GM12878 (cell line): ENCODE measurements around the gene COL27A1. TPM values are rescaled to one million over a fixed set of nuclear protein-coding genes. Genes with fewer than 3 reads are reported as not detected.

Experiments
- ATAC-seq: fragments of 200-7000 bp; cut with Tn5 transposase; 3 replicates; pipeline ENCODE4 v1.9.1; 2020; ENCODE audit warnings: mild to moderate bottlenecking, moderate library complexity
- BruUV-seq: library from RNA; stranded (reverse); fragments of 400-500 nt; replicated peaks from 2 replicates; lab custom pipeline; 2021; lab: Mats Ljungman, UMichigan
- CTCF ChIA-PET: fragments of 300-600 bp; sonication (Branson Sonifier 250); formaldehyde crosslinking; extraction: SDS; loops from one replicate; lab custom pipeline; 2021; ENCODE audit warnings: inconsistent platforms; lab: Yijun Ruan, JAX
- POLR2A ChIA-PET: fragments of 350-600 bp; formaldehyde crosslinking; extraction: SDS; loops from one replicate; lab custom pipeline; 2021; ENCODE audit warnings: inconsistent platforms; lab: Charles Lee
- RAD21 ChIA-PET: fragments of 300-600 bp; sonication (Branson Sonifier 250); formaldehyde crosslinking; loops from one replicate; lab custom pipeline; 2023; ENCODE audit warnings: antibody characterized with exemption; ENCODE audit not compliant: unreplicated experiment; lab: Charles Lee
- SMC1A ChIA-PET: fragments of 300-600 bp; sonication (Branson Sonifier 250); formaldehyde crosslinking; loops from one replicate; lab custom pipeline; 2023; ENCODE audit not compliant: unreplicated experiment, uncharacterized antibody; lab: Charles Lee
- DNase-seq: peaks from one replicate; pipeline ENCODE4 v3.0.0-alpha.2; 2011; ENCODE audit warnings: low read depth, low spot score
- FAIRE-seq: peaks from 3 replicates; lab custom pipeline; 2011; peaks lifted over from hg19 to GRCh38; lab: Jason Lieb, UNC
- H2AFZ ChIP-seq: 2 replicates; pipeline ENCODE4 v1.6.0; 2011; ENCODE audit warnings: low read depth, low read length, control low read depth; ENCODE audit not compliant: control insufficient read depth
- H3K27ac ChIP-seq: 2 replicates; pipeline ENCODE4 v1.5.1; 2011; ENCODE audit warnings: control low read depth; ENCODE audit not compliant: control insufficient read depth, insufficient read depth
- H3K27me3 ChIP-seq, 2 experiments: replicated peaks in 1 of 2; 2 replicates each; pipeline versions ENCODE4 v1.6.0 to v1.6.1; 2011; ENCODE audit warnings: low read length in 1 of 2; ENCODE audit not compliant: control insufficient read depth in 2 of 2, insufficient read depth in 2 of 2
- H3K36me3 ChIP-seq, 2 experiments: 2 replicates each; pipeline ENCODE4 v1.5.1; 2011; ENCODE audit warnings: low read length in 1 of 2; ENCODE audit not compliant: control insufficient read depth in 2 of 2, insufficient read depth in 2 of 2
- H3K4me1 ChIP-seq: 2 replicates; pipeline ENCODE4 v1.6.1; 2011; ENCODE audit warnings: mild to moderate bottlenecking, low read length, moderate library complexity, mixed read lengths; ENCODE audit not compliant: control insufficient read depth, insufficient read depth
- H3K4me2 ChIP-seq: 2 replicates; pipeline ENCODE4 v1.6.0; 2011; ENCODE audit warnings: control low read depth; ENCODE audit not compliant: control insufficient read depth, insufficient read depth
- H3K4me3 ChIP-seq: fragments of 200-600 bp; sonication (generic); 2 replicates; pipeline ENCODE4 v1.5.1; 2016
- H3K79me2 ChIP-seq: 2 replicates; pipeline ENCODE4 v1.6.0; 2011; ENCODE audit warnings: low read length; ENCODE audit not compliant: control insufficient read depth, insufficient read depth
- H3K9ac ChIP-seq: 2 replicates; pipeline ENCODE4 v1.8.0; 2011; ENCODE audit warnings: low read length, control low read depth, mixed read lengths; ENCODE audit not compliant: control insufficient read depth, insufficient read depth
- H3K9me3 ChIP-seq: replicated peaks from 3 replicates; pipeline ENCODE4 v1.5.1; 2011; ENCODE audit warnings: mild to moderate bottlenecking, low read length; ENCODE audit not compliant: control insufficient read depth, insufficient read depth
- H4K20me1 ChIP-seq: 2 replicates; pipeline ENCODE4 v1.6.0; 2011; ENCODE audit not compliant: control insufficient read depth, insufficient read depth
- NFIC ChIP-seq: IDR thresholded peaks from 2 replicates; pipeline ENCODE4 v1.6.1; 2012; ENCODE audit warnings: low read depth, mild to moderate bottlenecking, inconsistent platforms, low read length, moderate library complexity
- NR2C1 ChIP-seq: fragments of 450-650 bp; IDR thresholded peaks from 2 replicates; pipeline ENCODE4 v1.6.1; 2017; ENCODE audit warnings: antibody characterized with exemption, mild to moderate bottlenecking, moderate library complexity
- SMAD1 ChIP-seq: fragments of 450-650 bp; IDR thresholded peaks from 2 replicates; pipeline ENCODE4 v1.6.1; 2018; ENCODE audit warnings: mild to moderate bottlenecking, low read depth; ENCODE audit not compliant: partially characterized antibody
- SMAD5 ChIP-seq: IDR thresholded peaks from 2 replicates; pipeline ENCODE4 v1.6.1; 2016; ENCODE audit warnings: antibody characterized with exemption, low read depth
- ZBED1 ChIP-seq: IDR thresholded peaks from 2 replicates; pipeline ENCODE4 v1.6.1; 2016; ENCODE audit warnings: borderline replicate concordance
- WGBS: methylation state at CpG from one replicate; pipeline ENCODE4 v1.1.6; 2016; ENCODE audit warnings: low lambda C conversion rate; ENCODE audit not compliant: insufficient replicate concordance, insufficient coverage; ENCODE audit errors: missing lambda C conversion rate; 5-methylcytosine and 5-hydroxymethylcytosine counted together
- in situ Hi-C: fragments of 300-500 bp; cut with MboI; formaldehyde crosslinking; loops from 9 replicates; pipeline ENCODE4 v1.14.3; 2018; ENCODE audit warnings: mixed read lengths
- intact Hi-C: fragments of 100-400 bp; cut with micrococcal nuclease; formaldehyde crosslinking; loops from one replicate; pipeline ENCODE4 v1.14.2; 2022; ENCODE audit not compliant: unreplicated experiment
- polyA plus RNA-seq, 11 experiments: library from polyadenylated mRNA; depleted of rRNA in 4 of 11; unstranded in 6 of 11; stranded (reverse) in 5 of 11; fragments of >200 nt; fragmentation: Nextera tagmentation in 4 of 11; fragmentation: Illumina TruSeq in 1 of 11; extraction: Ambion mirVana in 4 of 11; extraction: Trizol in 1 of 11; gene quantifications; 1 replicate in 1 of 11; 2 replicates in 10 of 11; pipeline versions ENCODE4 v1.2.1 to v1.2.3, GENCODE V29; 2011 to 2016; ENCODE audit warnings: inconsistent platforms in 2 of 11, missing spikeins in 2 of 11, low read depth in 1 of 11
- total RNA-seq, 4 experiments: library from RNA; depleted of rRNA in 3 of 4; stranded (reverse); fragments of >200 nt in 3 of 4; fragmentation: Illumina TruSeq in 1 of 4; extraction: Trizol in 1 of 4; gene quantifications; 2 replicates each; pipeline versions ENCODE4 v1.2.1 to v1.2.3, GENCODE V29; 2013 to 2021
- TF ChIP-seq, protein P1 (sequence below): fragments of 450-650 bp; IDR thresholded peaks from 2 replicates; pipeline ENCODE4 v1.6.1; 2017; ENCODE audit warnings: mild to moderate bottlenecking, low read depth, inconsistent platforms; ENCODE audit not compliant: poor library complexity, severe bottlenecking
- TF ChIP-seq, protein P2 (sequence below), 3 experiments: IDR thresholded peaks in 2 of 3; conservative IDR thresholded peaks in 1 of 3; 2 replicates each; pipeline ENCODE4 v1.5.1; 2011; ENCODE audit warnings: low read depth in 3 of 3, low read length in 3 of 3, mild to moderate bottlenecking in 3 of 3, control low read depth in 2 of 3, moderate library complexity in 2 of 3, inconsistent platforms in 1 of 3, mixed read lengths in 1 of 3; ENCODE audit not compliant: control insufficient read depth in 2 of 3, insufficient read depth in 1 of 3; ENCODE audit errors: extremely low read depth in 1 of 3
- TF ChIP-seq, protein P3 (sequence below): fragments of 450-650 bp; IDR thresholded peaks from 2 replicates; pipeline ENCODE4 v1.6.1; 2017; ENCODE audit warnings: low read depth, mild to moderate bottlenecking, moderate library complexity
- TF ChIP-seq, protein P4 (sequence below): fragments of 450-650 bp; formaldehyde crosslinking; IDR thresholded peaks from 2 replicates; pipeline ENCODE4 v1.4.0; 2020; ENCODE audit warnings: mild to moderate bottlenecking, moderate library complexity

Gene COL27A1
- total and polyA plus RNA-seq, 10 of the 15 experiments (the other 5 are each of a cell fraction or from before 2014, with no cell fraction given), result 0.10 TPM; not detected in 9

- TF ChIP-seq, protein P1, sequence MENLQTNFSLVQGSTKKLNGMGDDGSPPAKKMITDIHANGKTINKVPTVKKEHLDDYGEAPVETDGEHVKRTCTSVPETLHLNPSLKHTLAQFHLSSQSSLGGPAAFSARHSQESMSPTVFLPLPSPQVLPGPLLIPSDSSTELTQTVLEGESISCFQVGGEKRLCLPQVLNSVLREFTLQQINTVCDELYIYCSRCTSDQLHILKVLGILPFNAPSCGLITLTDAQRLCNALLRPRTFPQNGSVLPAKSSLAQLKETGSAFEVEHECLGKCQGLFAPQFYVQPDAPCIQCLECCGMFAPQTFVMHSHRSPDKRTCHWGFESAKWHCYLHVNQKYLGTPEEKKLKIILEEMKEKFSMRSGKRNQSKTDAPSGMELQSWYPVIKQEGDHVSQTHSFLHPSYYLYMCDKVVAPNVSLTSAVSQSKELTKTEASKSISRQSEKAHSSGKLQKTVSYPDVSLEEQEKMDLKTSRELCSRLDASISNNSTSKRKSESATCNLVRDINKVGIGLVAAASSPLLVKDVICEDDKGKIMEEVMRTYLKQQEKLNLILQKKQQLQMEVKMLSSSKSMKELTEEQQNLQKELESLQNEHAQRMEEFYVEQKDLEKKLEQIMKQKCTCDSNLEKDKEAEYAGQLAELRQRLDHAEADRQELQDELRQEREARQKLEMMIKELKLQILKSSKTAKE, result no peak
- TF ChIP-seq ZBED1, result no peak
These were observed 22.2 kb downstream of the COL27A1 start (continued) for GRCh38 chr9:114177423-114178064.

DNA sequence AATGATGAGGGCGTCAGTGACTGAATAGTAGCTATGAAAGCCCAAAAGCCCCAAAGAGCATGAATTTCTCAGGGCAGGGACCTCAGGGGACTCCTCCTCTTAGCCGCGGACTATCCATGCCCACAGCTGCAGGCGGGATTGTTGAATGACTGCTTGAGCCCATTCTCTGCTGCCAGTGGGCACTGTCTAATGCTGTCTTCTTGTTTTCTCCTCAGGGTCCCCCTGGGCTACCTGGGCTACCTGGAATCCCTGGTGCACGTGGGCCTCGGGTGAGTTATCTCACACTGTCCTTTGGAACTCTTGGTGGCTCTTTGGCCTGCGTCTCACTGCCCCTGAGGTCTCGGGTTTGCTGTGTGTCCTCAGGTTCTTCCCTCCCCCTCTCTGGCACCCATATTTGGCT lies 22.7 kb downstream of the COL27A1 start:
- H3K27ac ChIP-seq, result no peak overlapping the region
- no peaks in the 10 kb centered on the region for H3K79me2 ChIP-seq
- H3K9me3 ChIP-seq, result no peaks in the 10 kb centered on the region
- FAIRE-seq (no peak), ATAC-seq (no peak), DNase-seq (no peak)
- H2AFZ ChIP-seq, result no peak overlapping the region
- ChIA-PET RAD21 (no interaction called here), POLR2A (no interaction called here), CTCF (interaction anchor here (1.0 kb wide), 1 partner anchor 113 kb away, joined by 3 read pairs; no protein-coding TSS in a partner anchor), SMC1A (no interaction called here)
- no peak overlapping the region for H3K4me3 ChIP-seq
- H3K36me3 ChIP-seq, result no peaks in the 10 kb centered on the region
- H4K20me1 ChIP-seq, result no peaks in the 10 kb centered on the region
- WGBS, result 21% methylated on average over 8 of the region's 8 CpGs
- no peak overlapping the region for H3K4me2 ChIP-seq
- peaks cover 0 to 4% of the 10 kb centered on the region in 2 experiments; a peak in 3 of 4 replicates for H3K27me3 ChIP-seq
- no TSS peak for BruUV-seq
- no peaks in the 10 kb centered on the region for H3K4me1 ChIP-seq
- intact Hi-C loops, result no loop called here
- no peak overlapping the region for H3K9ac ChIP-seq
- in situ Hi-C loops, result no loop called here
- TF ChIP-seq NFIC (no peak), NR2C1 (no peak), SMAD1 (no peak), SMAD5 (no peak)
- TF ChIP-seq, protein P2, sequence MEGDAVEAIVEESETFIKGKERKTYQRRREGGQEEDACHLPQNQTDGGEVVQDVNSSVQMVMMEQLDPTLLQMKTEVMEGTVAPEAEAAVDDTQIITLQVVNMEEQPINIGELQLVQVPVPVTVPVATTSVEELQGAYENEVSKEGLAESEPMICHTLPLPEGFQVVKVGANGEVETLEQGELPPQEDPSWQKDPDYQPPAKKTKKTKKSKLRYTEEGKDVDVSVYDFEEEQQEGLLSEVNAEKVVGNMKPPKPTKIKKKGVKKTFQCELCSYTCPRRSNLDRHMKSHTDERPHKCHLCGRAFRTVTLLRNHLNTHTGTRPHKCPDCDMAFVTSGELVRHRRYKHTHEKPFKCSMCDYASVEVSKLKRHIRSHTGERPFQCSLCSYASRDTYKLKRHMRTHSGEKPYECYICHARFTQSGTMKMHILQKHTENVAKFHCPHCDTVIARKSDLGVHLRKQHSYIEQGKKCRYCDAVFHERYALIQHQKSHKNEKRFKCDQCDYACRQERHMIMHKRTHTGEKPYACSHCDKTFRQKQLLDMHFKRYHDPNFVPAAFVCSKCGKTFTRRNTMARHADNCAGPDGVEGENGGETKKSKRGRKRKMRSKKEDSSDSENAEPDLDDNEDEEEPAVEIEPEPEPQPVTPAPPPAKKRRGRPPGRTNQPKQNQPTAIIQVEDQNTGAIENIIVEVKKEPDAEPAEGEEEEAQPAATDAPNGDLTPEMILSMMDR (IDR thresholded peaks at IDR 0.05 in 2 of 3, conservative IDR thresholded peaks at IDR 0.05 in 1 of 3; ENCODE audit: control insufficient read depth in 2 of 3, extremely low read depth in 1 of 3, insufficient read depth in 1 of 3, low read depth in 3 of 3, low read length in 3 of 3), result no peak
- TF ChIP-seq, protein P3, sequence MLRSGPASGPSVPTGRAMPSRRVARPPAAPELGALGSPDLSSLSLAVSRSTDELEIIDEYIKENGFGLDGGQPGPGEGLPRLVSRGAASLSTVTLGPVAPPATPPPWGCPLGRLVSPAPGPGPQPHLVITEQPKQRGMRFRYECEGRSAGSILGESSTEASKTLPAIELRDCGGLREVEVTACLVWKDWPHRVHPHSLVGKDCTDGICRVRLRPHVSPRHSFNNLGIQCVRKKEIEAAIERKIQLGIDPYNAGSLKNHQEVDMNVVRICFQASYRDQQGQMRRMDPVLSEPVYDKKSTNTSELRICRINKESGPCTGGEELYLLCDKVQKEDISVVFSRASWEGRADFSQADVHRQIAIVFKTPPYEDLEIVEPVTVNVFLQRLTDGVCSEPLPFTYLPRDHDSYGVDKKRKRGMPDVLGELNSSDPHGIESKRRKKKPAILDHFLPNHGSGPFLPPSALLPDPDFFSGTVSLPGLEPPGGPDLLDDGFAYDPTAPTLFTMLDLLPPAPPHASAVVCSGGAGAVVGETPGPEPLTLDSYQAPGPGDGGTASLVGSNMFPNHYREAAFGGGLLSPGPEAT, result no peak
- TF ChIP-seq, protein P4, sequence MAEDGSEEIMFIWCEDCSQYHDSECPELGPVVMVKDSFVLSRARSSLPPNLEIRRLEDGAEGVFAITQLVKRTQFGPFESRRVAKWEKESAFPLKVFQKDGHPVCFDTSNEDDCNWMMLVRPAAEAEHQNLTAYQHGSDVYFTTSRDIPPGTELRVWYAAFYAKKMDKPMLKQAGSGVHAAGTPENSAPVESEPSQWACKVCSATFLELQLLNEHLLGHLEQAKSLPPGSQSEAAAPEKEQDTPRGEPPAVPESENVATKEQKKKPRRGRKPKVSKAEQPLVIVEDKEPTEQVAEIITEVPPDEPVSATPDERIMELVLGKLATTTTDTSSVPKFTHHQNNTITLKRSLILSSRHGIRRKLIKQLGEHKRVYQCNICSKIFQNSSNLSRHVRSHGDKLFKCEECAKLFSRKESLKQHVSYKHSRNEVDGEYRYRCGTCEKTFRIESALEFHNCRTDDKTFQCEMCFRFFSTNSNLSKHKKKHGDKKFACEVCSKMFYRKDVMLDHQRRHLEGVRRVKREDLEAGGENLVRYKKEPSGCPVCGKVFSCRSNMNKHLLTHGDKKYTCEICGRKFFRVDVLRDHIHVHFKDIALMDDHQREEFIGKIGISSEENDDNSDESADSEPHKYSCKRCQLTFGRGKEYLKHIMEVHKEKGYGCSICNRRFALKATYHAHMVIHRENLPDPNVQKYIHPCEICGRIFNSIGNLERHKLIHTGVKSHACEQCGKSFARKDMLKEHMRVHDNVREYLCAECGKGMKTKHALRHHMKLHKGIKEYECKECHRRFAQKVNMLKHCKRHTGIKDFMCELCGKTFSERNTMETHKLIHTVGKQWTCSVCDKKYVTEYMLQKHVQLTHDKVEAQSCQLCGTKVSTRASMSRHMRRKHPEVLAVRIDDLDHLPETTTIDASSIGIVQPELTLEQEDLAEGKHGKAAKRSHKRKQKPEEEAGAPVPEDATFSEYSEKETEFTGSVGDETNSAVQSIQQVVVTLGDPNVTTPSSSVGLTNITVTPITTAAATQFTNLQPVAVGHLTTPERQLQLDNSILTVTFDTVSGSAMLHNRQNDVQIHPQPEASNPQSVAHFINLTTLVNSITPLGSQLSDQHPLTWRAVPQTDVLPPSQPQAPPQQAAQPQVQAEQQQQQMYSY (CRISPR knock-in tag), result no peak
